Ovary (tissue), 9 donors: ENCODE results near the gene RAI14. TPM values are rescaled to one million over a fixed set of nuclear protein-coding genes. Genes with fewer than 3 reads are reported as not detected.
"Not testable (repeated sequence)": the region's sequence is repeated elsewhere in the genome, so short reads cannot be mapped to it uniquely, and the experiment has no call there.

Experiments
- DNase-seq, 5 donors: peaks; one replicate each; pipeline ENCODE4 v3.0.0-alpha.2; 2019 to 2020
- H3K27ac ChIP-seq, 2 donors: fragments of 200-600 bp; one replicate each; pipeline versions ENCODE4 v1.5.1 to v1.8.0; 2019 to 2022
- H3K27me3 ChIP-seq: fragments of 200-600 bp; one replicate; pipeline ENCODE4 v1.8.0; 2022
- H3K36me3 ChIP-seq: fragments of 200-600 bp; sonication (generic); one replicate; pipeline ENCODE4 v1.5.1; 2019
- H3K4me1 ChIP-seq: one replicate; pipeline ENCODE4 v1.8.1; 2013; ENCODE audit warnings: mild to moderate bottlenecking, moderate library complexity; ENCODE audit not compliant: insufficient read depth
- H3K4me3 ChIP-seq: fragments of 200-600 bp; sonication (generic); one replicate; pipeline ENCODE4 v1.5.1; 2017
- H3K9me3 ChIP-seq, 2 donors: fragments of 200-600 bp in 1 of 2; sonication (generic) in 1 of 2; one replicate each; pipeline versions ENCODE4 v1.5.1 to v1.8.1; 2013 to 2019; ENCODE audit warnings: mild to moderate bottlenecking in 1 of 2, moderate library complexity in 1 of 2
- CTCF ChIP-seq, 3 donors: fragments of 450-650 bp in 2 of 3; fragments of 200-600 bp in 1 of 3; IDR thresholded peaks; one replicate each; pipeline versions ENCODE4 v1.5.1 to v1.8.0; 2016 to 2022; ENCODE audit warnings: antibody characterized with exemption in 3 of 3, mild to moderate bottlenecking in 1 of 3
- EP300 ChIP-seq: sonication (generic); formaldehyde crosslinking; IDR thresholded peaks from one replicate; pipeline ENCODE4 v1.6.1; 2017; ENCODE audit warnings: antibody characterized with exemption
- POLR2A ChIP-seq: fragments of 450-650 bp; IDR thresholded peaks from one replicate; pipeline ENCODE4 v1.6.1; 2017; ENCODE audit warnings: antibody characterized with exemption, mild to moderate bottlenecking, moderate library complexity
- WGBS, 3 donors: extraction: QIAGEN DNeasy Blood & Tissue Kit in 1 of 3; methylation state at CpG; one replicate each; pipeline versions ENCODE4 v1.1.5 to v1.1.7; 2013 to 2017; 5-methylcytosine and 5-hydroxymethylcytosine counted together
- intact Hi-C, 4 donors: fragments of 100-400 bp; cut with DNase I; formaldehyde crosslinking; loops; one replicate each; pipeline versions ENCODE4 v1.11.0 to v1.15.1; 2022 to 2023
- polyA plus RNA-seq, 2 donors: library from polyadenylated mRNA; stranded (reverse); fragments of 200-250 nt in 1 of 2; fragments of 350-450 nt in 1 of 2; fragmentation: Illumina TruSeq in 1 of 2; extraction: RNeasy Lipid Tissue Mini Kit (QIAGEN cat#74804) in 1 of 2; gene quantifications; one replicate each; pipeline ENCODE4 v1.2.3, GENCODE V29; 2013 to 2014
- total RNA-seq, 7 donors: library from RNA; depleted of rRNA in 2 of 7; stranded (reverse); fragments of >200 nt in 2 of 7; fragmentation: NEBNext Ultra II Directional in 3 of 7; extraction: Animal tissue kit (Norgen Biotek cat#: 25700) in 3 of 7; gene quantifications; one replicate each; pipeline versions ENCODE4 v1.1.0 to v1.2.4, GENCODE V29; 2016 to 2023
- donor health status: DM: no; HTN: no; CAD: no; lungs with moderate emphysema.
- donor health status: DM: no; HTN: no; CAD: no.
- donor health status: Bipolar disorder and iron deficiency.
- donor health status: DM: yes; HTN: yes; CAD: no.
- donor health status: DM: no; HTN: no; CAD: no.
- donor health status: DM: yes; HTN: yes; CAD: no.

RAI14 gene
- total and polyA plus RNA-seq, 9 donors = 8.2 to 36.1 (median 25.9) TPM

GRCh38 chr5:34774139-34774538 lies 118.0 kb downstream of the RAI14 start:
- TF ChIP-seq POLR2A = no peak
- no peak for TF ChIP-seq CTCF (IDR thresholded peaks at IDR 0.05)
- TF ChIP-seq EP300 = no peak
- 88 to 92% (median 89%) methylated on average over 2 of the region's 2 CpGs for WGBS, 3 donors
- no peak overlapping the region for H3K4me3 ChIP-seq
- H3K27ac ChIP-seq = no peak overlapping the region
- H3K36me3 ChIP-seq = no peaks in the 10 kb centered on the region
- intact Hi-C loops = no loop called here
- H3K27me3 ChIP-seq = no peaks in the 10 kb centered on the region
- peaks cover 2% of the 10 kb centered on the region for H3K4me1 ChIP-seq
- no peak for DNase-seq
- H3K9me3 ChIP-seq = no peaks in the 10 kb centered on the region

DNA sequence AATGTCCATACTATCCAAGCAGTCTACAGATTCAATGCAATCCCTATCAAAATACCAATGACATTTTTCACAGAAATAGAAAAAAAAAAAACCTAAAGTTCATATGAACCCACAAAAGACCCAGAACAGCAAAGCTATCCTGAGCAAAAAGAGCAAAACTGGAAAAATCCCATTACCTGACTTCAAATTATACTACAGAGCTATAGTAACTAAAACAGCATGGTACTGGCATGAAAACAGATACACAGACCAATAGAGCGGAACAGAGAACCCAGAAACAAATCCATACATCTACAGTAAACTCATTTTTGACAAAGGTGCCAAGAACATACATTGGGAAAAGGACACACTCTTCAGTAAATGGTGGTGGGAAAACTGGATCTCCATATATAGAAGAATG lies 118.5 kb downstream of the RAI14 start:
- H3K4me1 ChIP-seq, H3K36me3 ChIP-seq, H3K4me3 ChIP-seq, H3K27ac ChIP-seq, H3K9me3 ChIP-seq, DNase-seq, H3K27me3 ChIP-seq, intact Hi-C loops: not testable (repeated sequence)
- 96 to 100% (median 97%) methylated on average over 1 of the region's 1 CpG for WGBS, 3 donors

- no peaks in the 10 kb centered on the region for H3K36me3 ChIP-seq
- no peaks in the 10 kb centered on the region for H3K27me3 ChIP-seq
- WGBS, 3 donors = 60 to 65% (median 63%) methylated on average over 1 of the region's 1 CpG
- H3K4me3 ChIP-seq = no peak overlapping the region
- no peak overlapping the region for H3K27ac ChIP-seq
- H3K9me3 ChIP-seq = no peaks in the 10 kb centered on the region
- no peak for DNase-seq
- TF ChIP-seq EP300 = no peak
- H3K4me1 ChIP-seq = peaks cover 2% of the 10 kb centered on the region
- intact Hi-C loops = no loop called here
These were observed 119.8 kb downstream of the RAI14 start for GRCh38 chr5:34775886-34776285.

GRCh38 chr5:34778091-34778850 lies 122.1 kb downstream of the RAI14 start:
- H3K4me3 ChIP-seq = no peak overlapping the region
- 94 to 96% (median 96%) methylated on average over 8 of the region's 8 CpGs for WGBS, 3 donors
- no peak for DNase-seq
- no peaks in the 10 kb centered on the region for H3K27me3 ChIP-seq
- no peaks in the 10 kb centered on the region for H3K9me3 ChIP-seq
- H3K4me1 ChIP-seq = no peaks in the 10 kb centered on the region
- H3K27ac ChIP-seq = no peak overlapping the region
- TF ChIP-seq EP300 = no peak
- no peak for TF ChIP-seq CTCF (IDR thresholded peaks at IDR 0.05)
- TF ChIP-seq POLR2A = no peak
- H3K36me3 ChIP-seq = no peaks in the 10 kb centered on the region
- intact Hi-C loops = no loop called here

- DNase-seq, intact Hi-C loops, H3K4me1 ChIP-seq, H3K4me3 ChIP-seq, H3K9me3 ChIP-seq, H3K27ac ChIP-seq, H3K36me3 ChIP-seq, H3K27me3 ChIP-seq: not testable (repeated sequence)
- 94 to 95% (median 95%) methylated on average over 4 of the region's 4 CpGs for WGBS, 3 donors
These were observed 127.8 kb downstream of the RAI14 start for GRCh38 chr5:34783892-34784291.

- H3K4me1 ChIP-seq = peaks cover 3% of the 10 kb centered on the region
- intact Hi-C loops = loop anchor here in 1 of 4 donors (5.0 kb wide), 1 partner anchor 375 kb away; no protein-coding TSS in a partner anchor
- TF ChIP-seq POLR2A (no peak), EP300 (no peak), CTCF (IDR thresholded peaks at IDR 0.05) (no peak)
- no peak overlapping the region for H3K4me3 ChIP-seq
- 88 to 98% (median 96%) methylated on average over 6 of the region's 6 CpGs for WGBS, 3 donors
- H3K27me3 ChIP-seq = no peaks in the 10 kb centered on the region
- no peaks in the 10 kb centered on the region for H3K36me3 ChIP-seq
- DNase-seq = no peak
- H3K27ac ChIP-seq = no peak overlapping the region
- H3K9me3 ChIP-seq = no peaks in the 10 kb centered on the region
These were observed 130.9 kb downstream of the RAI14 start for GRCh38 chr5:34787035-34787434.
